MM.1S (cell line): Measurements from ENCODE around the gene GALM.

Source experiments
- CTCF ChIP-seq: fragments of 300-600 bp; sonication (generic); IDR thresholded peaks from 2 replicates; pipeline ENCODE4 v1.5.1; 2016; ENCODE audit warnings: antibody characterized with exemption, low read length, mixed read lengths
- EZH2phosphoT487 ChIP-seq: fragments of 300-600 bp; sonication (generic); IDR thresholded peaks from 2 replicates; pipeline ENCODE4 v1.6.1; 2018; ENCODE audit warnings: antibody characterized with exemption, low read length

- TF ChIP-seq CTCF = no peak
- no peak for TF ChIP-seq EZH2phosphoT487
These were observed 50.3 kb downstream of the GALM start for GRCh38 chr2:38716185-38716584.
